GM23338 (cell line): Measurements from ENCODE around the gene NFATC3. TPM values are rescaled to one million over a fixed set of nuclear protein-coding genes. Genes with fewer than 3 reads are reported as not detected.

ENCODE experiments used
- ATAC-seq: fragments of 200-7000 bp; cut with Tn5 transposase; 3 replicates; pipeline ENCODE4 v1.9.1; 2020
- DNase-seq: peaks from one replicate; pipeline ENCODE4 v3.0.0-alpha.2; 2015; ENCODE audit warnings: low spot score
- H2AFZ ChIP-seq: fragments of 200-600 bp; sonication (generic); 2 replicates; pipeline ENCODE4 v1.8.0; 2016; ENCODE audit warnings: antibody characterized with exemption, mild to moderate bottlenecking, moderate library complexity
- H3F3A ChIP-seq: fragments of 200-600 bp; sonication (generic); replicated peaks from 2 replicates; pipeline ENCODE4 v1.8.0; 2017; ENCODE audit warnings: antibody characterized with exemption, mixed run types, low read depth
- H3K27ac ChIP-seq: fragments of 200-600 bp; sonication (generic); 2 replicates; pipeline ENCODE4 v1.6.1; 2016; ENCODE audit warnings: low read depth
- H3K27me3 ChIP-seq: fragments of 200-600 bp; sonication (generic); 2 replicates; pipeline ENCODE4 v1.8.0; 2016; ENCODE audit warnings: mild to moderate bottlenecking, mixed run types, moderate library complexity; ENCODE audit not compliant: insufficient read depth
- H3K36me3 ChIP-seq: fragments of 200-600 bp; sonication (generic); 2 replicates; pipeline ENCODE4 v1.8.0; 2016; ENCODE audit warnings: mild to moderate bottlenecking; ENCODE audit not compliant: insufficient read depth
- H3K4me1 ChIP-seq: fragments of 200-600 bp; sonication (generic); 2 replicates; pipeline ENCODE4 v1.8.0; 2016; ENCODE audit warnings: mild to moderate bottlenecking, moderate library complexity; ENCODE audit not compliant: insufficient read depth
- H3K4me2 ChIP-seq: fragments of 200-600 bp; sonication (generic); 2 replicates; pipeline ENCODE4 v1.7.1; 2017; ENCODE audit warnings: mixed run types
- H3K4me3 ChIP-seq: fragments of 200-600 bp; sonication (generic); 2 replicates; pipeline ENCODE4 v1.6.1; 2016; ENCODE audit warnings: mixed run types
- H3K79me2 ChIP-seq: fragments of 200-600 bp; sonication (generic); replicated peaks from 2 replicates; pipeline ENCODE4 v1.8.0; 2017; ENCODE audit warnings: mild to moderate bottlenecking; ENCODE audit not compliant: insufficient read depth
- H3K9me2 ChIP-seq: fragments of 200-600 bp; sonication (generic); 2 replicates; pipeline ENCODE4 v1.8.0; 2017; ENCODE audit not compliant: insufficient read depth
- H4K20me1 ChIP-seq: fragments of 200-600 bp; sonication (generic); replicated peaks from 2 replicates; pipeline ENCODE4 v1.8.0; 2017; ENCODE audit warnings: mild to moderate bottlenecking; ENCODE audit not compliant: insufficient read depth
- H3K27ac Mint-ChIP-seq: 2 replicates; pipeline ENCODE4 v1.8.0; 2020; ENCODE audit warnings: inconsistent platforms, mild to moderate bottlenecking, moderate library complexity, mixed read lengths
- H3K27me3 Mint-ChIP-seq: 3 replicates; pipeline ENCODE4 v1.8.0; 2022; ENCODE audit warnings: low read depth, mild to moderate bottlenecking, moderate library complexity, mixed read lengths, inconsistent platforms; ENCODE audit not compliant: insufficient read depth, poor library complexity
- H3K36me3 Mint-ChIP-seq: 3 replicates; pipeline ENCODE4 v1.8.0; 2021; ENCODE audit warnings: low read depth, mild to moderate bottlenecking, inconsistent platforms, moderate library complexity, mixed read lengths
- H3K4me1 Mint-ChIP-seq: 3 replicates; pipeline ENCODE4 v1.8.0; 2020; ENCODE audit warnings: mild to moderate bottlenecking, inconsistent platforms, mixed read lengths
- H3K4me3 Mint-ChIP-seq: 3 replicates; pipeline ENCODE4 v1.8.0; 2021; ENCODE audit warnings: moderate library complexity, mild to moderate bottlenecking, inconsistent platforms, mixed read lengths
- H3K9me3 Mint-ChIP-seq: 3 replicates; pipeline ENCODE4 v1.8.0; 2020; ENCODE audit warnings: moderate library complexity, mild to moderate bottlenecking, inconsistent platforms, mixed read lengths
- CREB1 ChIP-seq: fragments of 250-450 bp; sonication (Bioruptor Pico); IDR thresholded peaks from 2 replicates; pipeline ENCODE4 v1.5.0; 2020; ENCODE audit warnings: low read depth, mild to moderate bottlenecking, moderate library complexity
- CTCF ChIP-seq, 2 experiments: fragments of 200-600 bp in 1 of 2; sonication (generic) in 1 of 2; conservative IDR thresholded peaks; 2 replicates each; pipeline versions ENCODE4 v1.5.1 to v1.6.1; 2016 to 2017; ENCODE audit warnings: antibody characterized with exemption in 2 of 2, low read depth in 2 of 2, mild to moderate bottlenecking in 2 of 2, moderate library complexity in 1 of 2
- ETS1 ChIP-seq: IDR thresholded peaks from 2 replicates; pipeline ENCODE4 v1.6.1; 2016; ENCODE audit warnings: antibody characterized with exemption
- EZH2 ChIP-seq: fragments of 200-600 bp; sonication (generic); IDR thresholded peaks from one replicate; pipeline ENCODE4 v1.8.0; 2017; ENCODE audit warnings: antibody characterized with exemption, mild to moderate bottlenecking, low read depth; ENCODE audit not compliant: unreplicated experiment
- EZH2phosphoT487 ChIP-seq: fragments of 200-600 bp; sonication (generic); IDR thresholded peaks from one replicate; pipeline ENCODE4 v1.8.1; 2018; ENCODE audit warnings: antibody characterized with exemption; ENCODE audit not compliant: unreplicated experiment
- JUNB ChIP-seq: IDR thresholded peaks from one replicate; pipeline ENCODE4 v1.6.1; 2016; ENCODE audit warnings: antibody characterized with exemption; ENCODE audit not compliant: unreplicated experiment
- NANOG ChIP-seq: IDR thresholded peaks from 2 replicates; pipeline ENCODE4 v1.6.1; 2016; ENCODE audit warnings: antibody characterized with exemption, borderline replicate concordance
- POLR2AphosphoS5 ChIP-seq: IDR thresholded peaks from 2 replicates; pipeline ENCODE4 v1.6.1; 2016; ENCODE audit warnings: antibody characterized with exemption, low read depth
- REST ChIP-seq: IDR thresholded peaks from one replicate; pipeline ENCODE4 v1.6.1; 2018; ENCODE audit warnings: antibody characterized with exemption; ENCODE audit not compliant: unreplicated experiment
- STAT1 ChIP-seq: IDR thresholded peaks from one replicate; pipeline ENCODE4 v1.6.1; 2016; ENCODE audit warnings: antibody characterized with exemption; ENCODE audit not compliant: unreplicated experiment
- ZNF114 ChIP-seq: fragments of 250-450 bp; sonication (Bioruptor Pico); IDR thresholded peaks from 2 replicates; pipeline ENCODE4 v1.5.0; 2020; ENCODE audit warnings: mild to moderate bottlenecking, moderate library complexity
- ZNF331 ChIP-seq: fragments of 250-450 bp; sonication (Bioruptor Pico); IDR thresholded peaks from 2 replicates; pipeline ENCODE4 v1.5.0; 2020; ENCODE audit warnings: low read depth, mild to moderate bottlenecking, moderate library complexity
- ZNF462 ChIP-seq: fragments of 250-450 bp; sonication (Bioruptor Pico); IDR thresholded peaks from 2 replicates; pipeline ENCODE4 v1.5.0; 2020; ENCODE audit warnings: mild to moderate bottlenecking, moderate library complexity
- polyA plus RNA-seq: library from polyadenylated mRNA; unstranded; fragments of >200 nt; fragmentation: Nextera tagmentation; extraction: Ambion mirVana; gene quantifications from 2 replicates; pipeline ENCODE4 v1.2.1, GENCODE V29; 2016
- total RNA-seq: library from RNA; depleted of rRNA; stranded (reverse); fragments of >200 nt; shearing (Covaris generic); gene quantifications from 2 replicates; pipeline ENCODE4 v1.2.3, GENCODE V29; 2014

The NFATC3 gene
- total and polyA plus RNA-seq, 2 experiments from 2014 or later, result 9.2 to 40.9 TPM

- H4K20me1 ChIP-seq, result no peaks in the 10 kb centered on the region
- H3K4me2 ChIP-seq, result no peak overlapping the region
- H3K27me3 ChIP-seq, result no peaks in the 10 kb centered on the region
- Mint-ChIP-seq H3K4me3 (no peak overlapping the region), H3K9me3 (no peaks in the 10 kb centered on the region), H3K27me3 (peaks cover 9% of the 10 kb centered on the region), H3K36me3 (peaks cover 2% of the 10 kb centered on the region; the same call in 1 of the 3 replicates), H3K4me1 (no peaks in the 10 kb centered on the region), H3K27ac (no peak overlapping the region)
- TF ChIP-seq REST (no peak), CTCF (conservative IDR thresholded peaks at IDR 0.05; ENCODE audit: low read depth in 2 of 2) (no peak), STAT1 (no peak), ETS1 (no peak), ZNF114 (CRISPR knock-in tag) (no peak), CREB1 (no peak), POLR2AphosphoS5 (no peak), EZH2 (no peak), ZNF331 (CRISPR knock-in tag) (no peak), NANOG (no peak), ZNF462 (CRISPR knock-in tag) (no peak), EZH2phosphoT487 (no peak), JUNB (no peak)
- H3K4me3 ChIP-seq, result no peak overlapping the region
- ATAC-seq (no peak), DNase-seq (no peak)
- no peaks in the 10 kb centered on the region for H3K4me1 ChIP-seq
- H2AFZ ChIP-seq, result no peak overlapping the region
- H3K36me3 ChIP-seq, result no peaks in the 10 kb centered on the region
- no peaks in the 10 kb centered on the region for H3K9me2 ChIP-seq
- no peaks in the 10 kb centered on the region for H3K79me2 ChIP-seq
- no peak overlapping the region for H3K27ac ChIP-seq
- H3F3A ChIP-seq, result no peaks in the 10 kb centered on the region
These were observed 165.8 kb downstream of the NFATC3 start for GRCh38 chr16:68250951-68251350.
